ENCODE data around the gene ABCC6.

- TF ChIP-seq CTCF (IDR thresholded peaks at IDR 0.05) = no peak
- no peak for TF ChIP-seq POLR2AphosphoS5 (IDR thresholded peaks at IDR 0.05)
- no peak for TF ChIP-seq POLR2A (IDR thresholded peaks at IDR 0.05)
Observed at GRCh38 chr16:16197966-16198365, 25.3 kb downstream of the ABCC6 start.
